HG03045 (cell line): Measurements from ENCODE around the gene ZBTB7C.

ENCODE experiments used
- ATAC-seq: cut with Tn5 transposase; IDR thresholded peaks from one replicate; pipeline ENCODE4 v1.9.1; 2021; ENCODE audit warnings: mild to moderate bottlenecking, moderate library complexity; ENCODE audit not compliant: unreplicated experiment

The ZBTB7C gene

GRCh38 chr18:48219810-48220499 is 189.2 kb downstream of the ZBTB7C start:
- no peak for ATAC-seq

GRCh38 chr18:48219037-48219809 is 190.0 kb downstream of the ZBTB7C start:
- no peak for ATAC-seq

GRCh38 chr18:48218285-48219022 is 190.7 kb downstream of the ZBTB7C start:
- no peak for ATAC-seq

DNA sequence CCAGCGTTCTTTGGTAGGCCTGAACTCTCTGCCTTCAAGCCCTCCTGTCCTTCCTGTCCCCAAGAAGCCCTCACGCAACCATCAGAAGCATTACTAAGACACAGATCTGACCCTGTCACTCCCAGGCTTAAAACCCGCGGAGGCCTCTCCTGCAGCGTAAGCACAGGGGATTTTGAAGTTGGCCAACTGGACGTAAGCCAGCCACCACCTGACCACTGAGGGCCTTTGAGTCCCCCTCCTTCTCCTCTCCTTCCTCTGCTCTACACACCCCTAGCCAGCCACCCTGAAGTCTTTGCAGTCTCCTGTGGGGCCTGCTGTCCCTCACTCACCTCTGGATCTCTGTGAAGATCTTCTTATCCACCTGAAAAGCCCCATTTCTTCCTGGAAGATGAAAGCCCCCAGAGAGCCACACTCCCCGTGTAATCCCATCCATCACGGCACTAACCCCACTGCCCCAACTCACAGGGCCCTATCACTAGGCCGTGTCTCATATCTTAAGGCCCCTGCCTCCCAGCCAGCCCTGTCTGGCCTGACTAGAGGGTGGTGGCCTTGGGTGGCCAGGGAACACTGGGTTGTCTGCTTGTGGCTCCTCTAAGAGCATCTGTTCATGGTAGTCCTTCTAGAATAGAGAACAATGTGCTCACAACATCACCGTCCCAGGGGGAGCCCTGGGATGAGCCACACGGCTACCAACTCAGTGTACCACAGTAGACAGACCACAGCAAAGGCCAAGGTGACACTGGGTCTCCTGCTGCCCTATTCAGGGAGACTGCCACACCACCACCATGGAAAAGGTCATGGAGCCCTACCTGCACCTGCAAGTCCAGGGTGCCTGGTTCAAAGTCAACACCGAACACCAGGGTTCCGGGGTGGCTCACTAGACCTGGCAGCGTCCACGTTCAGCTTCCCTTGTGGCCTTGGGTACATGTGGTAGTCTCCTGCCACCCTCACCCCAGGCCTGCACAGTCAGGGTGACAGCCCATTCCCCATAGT is 191.6 kb downstream of the ZBTB7C start:
- no peak for ATAC-seq

- ATAC-seq: no peak
Measured at GRCh38 chr18:48216639-48217257, 192.4 kb downstream of the ZBTB7C start.

- no peak for ATAC-seq
Measured at GRCh38 chr18:48215876-48216638, 193.1 kb downstream of the ZBTB7C start.

DNA sequence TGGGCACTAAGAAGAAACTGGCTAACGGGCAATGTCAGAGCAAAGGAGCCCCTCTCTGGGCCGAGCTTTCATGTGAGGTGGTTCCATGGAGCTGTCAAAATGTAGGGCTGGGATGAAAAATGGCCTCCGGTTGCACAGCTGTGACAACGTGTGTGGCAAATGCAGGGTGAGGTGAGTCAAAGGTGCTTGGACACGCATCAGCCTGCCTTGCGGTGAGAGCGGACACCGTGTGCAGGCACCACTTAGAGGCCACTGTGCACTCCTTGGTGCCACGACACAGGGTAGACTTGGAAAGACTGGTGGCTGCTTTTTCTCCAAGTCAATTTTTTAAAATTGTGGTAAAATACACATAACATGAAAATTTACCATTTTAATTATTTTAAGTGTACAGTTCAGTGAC is 195.4 kb downstream of the ZBTB7C start:
- no peak for ATAC-seq

- ATAC-seq: no peak
Measured at GRCh38 chr18:48208432-48209140, 200.6 kb downstream of the ZBTB7C start.

DNA sequence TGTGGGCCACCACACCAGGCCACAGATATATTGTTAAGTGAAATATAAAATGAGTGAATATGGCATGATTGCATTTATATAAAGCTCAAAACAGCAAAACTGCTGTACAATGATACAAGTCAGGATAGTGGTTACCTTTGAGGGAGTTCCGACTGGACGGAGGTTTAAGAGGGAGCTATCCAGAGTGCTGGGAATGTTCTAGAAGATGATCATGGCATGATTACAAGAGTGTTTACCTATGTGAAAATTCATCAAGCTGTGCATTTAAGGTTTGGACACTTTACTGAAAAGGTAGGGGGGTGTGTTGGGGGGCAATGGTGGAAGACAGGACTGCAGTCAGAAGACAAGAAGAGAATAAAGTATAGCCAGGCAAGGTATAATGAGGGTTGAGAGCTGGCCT is 201.4 kb downstream of the ZBTB7C start:
- ATAC-seq: no peak

DNA sequence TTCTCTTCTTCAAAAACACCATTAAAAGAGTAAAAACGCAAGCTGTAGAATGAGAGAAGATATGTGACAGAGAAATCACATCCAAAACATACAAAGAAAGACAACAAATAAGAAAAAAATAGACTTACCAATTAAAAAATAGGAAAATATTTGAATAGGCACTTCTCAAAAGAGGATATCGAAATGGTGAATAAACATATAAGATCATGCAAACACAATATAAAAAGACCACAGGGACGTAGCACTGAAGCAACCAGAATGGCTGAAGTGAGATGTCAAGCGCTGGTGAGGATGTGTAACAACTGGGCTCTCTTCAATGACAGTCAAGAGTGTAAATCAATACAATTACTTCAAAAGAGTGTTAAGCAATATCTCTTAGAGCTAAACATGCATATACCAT is 202.3 kb downstream of the ZBTB7C start:
- ATAC-seq: no peak

GRCh38 chr18:48203961-48204666 is 205.1 kb downstream of the ZBTB7C start:
- ATAC-seq: no peak

- no peak for ATAC-seq
Measured at GRCh38 chr18:48203288-48203945, 205.8 kb downstream of the ZBTB7C start.

GRCh38 chr18:48202350-48203260 is 206.6 kb downstream of the ZBTB7C start:
- no peak for ATAC-seq

DNA sequence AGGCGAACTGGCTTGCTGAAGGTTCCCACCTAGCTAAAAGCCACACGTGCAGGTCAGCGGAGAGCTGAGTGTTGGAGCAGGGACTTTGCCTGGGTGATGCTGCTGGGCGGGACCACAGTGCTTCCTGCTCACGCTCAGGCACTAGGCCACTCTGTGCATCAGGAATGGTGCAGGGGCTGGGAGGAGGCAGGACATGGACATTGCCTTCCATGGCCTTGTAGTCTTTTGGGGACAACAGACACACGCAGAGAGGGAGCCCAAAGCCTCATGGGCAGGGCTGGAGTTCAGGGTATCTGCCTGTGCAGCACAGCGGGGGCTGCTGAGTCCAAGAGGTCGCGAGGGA is 207.2 kb downstream of the ZBTB7C start:
- no peak for ATAC-seq

DNA sequence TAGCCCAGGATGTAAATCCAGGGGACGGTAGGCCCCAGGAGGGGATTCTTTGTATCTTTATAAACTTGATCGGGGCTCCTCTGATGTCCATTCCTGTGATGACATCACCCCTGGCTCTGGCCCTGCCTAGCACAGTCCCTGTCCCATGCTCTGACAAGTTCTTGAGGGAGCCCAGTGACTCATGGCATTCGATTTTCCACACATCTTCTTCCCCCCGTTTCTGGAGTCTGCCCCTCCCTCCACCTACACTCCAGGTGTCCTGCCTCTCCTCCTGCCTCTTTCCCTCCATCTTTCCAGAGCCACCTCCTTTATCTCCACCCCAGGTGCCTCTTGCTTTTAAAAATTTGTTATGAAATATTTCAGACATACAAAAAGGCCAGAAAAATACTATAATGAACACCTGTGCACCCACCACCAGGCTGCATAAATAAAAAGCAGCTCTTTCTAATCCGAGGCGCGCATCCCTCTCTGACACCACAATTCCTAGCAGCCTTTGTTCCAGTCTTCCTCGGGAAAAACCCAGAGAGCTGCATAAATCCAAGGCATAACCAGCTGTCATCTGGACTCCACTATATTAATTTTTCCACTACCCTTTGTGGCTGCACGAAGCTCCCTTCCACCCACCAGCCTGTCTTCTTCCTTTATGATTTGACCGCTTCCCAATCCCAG is 207.7 kb downstream of the ZBTB7C start:
- ATAC-seq: no peak
